Bronchus fibroblast of lung (primary cell): ENCODE data around the gene PPP1R14C. TPM values are rescaled to one million over a fixed set of nuclear protein-coding genes. Genes with fewer than 3 reads are reported as not detected.

Experiments used
- total RNA-seq: library from RNA; depleted of rRNA; stranded (reverse); fragments of >200 nt; gene quantifications from 2 replicates; pipeline ENCODE4 v1.2.3, GENCODE V29; 2015

The PPP1R14C gene
- total RNA-seq = not detected in 2 replicates

GRCh38 chr6:150142670-150143515 lies at the start of gene PPP1R14C:
PPP1R14C (plus strand) TSS chr6:150143044; CDS start chr6:150143193, 149 bp downstream.

Other genes with a start within 250 kb of the PPP1R14C start
- under 0.01 TPM in 1 of 2 replicates, not detected in the other for gene RAET1E, start 244.9 kb upstream of the PPP1R14C start, total RNA-seq
- 1.0 and 1.8 TPM in 2 replicates for gene RAET1G, start 219.9 kb upstream of the PPP1R14C start, total RNA-seq
- gene ULBP2, start 201.0 kb upstream of the PPP1R14C start, total RNA-seq = 6.2 and 6.6 TPM in 2 replicates
- 3.6 and 4.0 TPM in 2 replicates for gene ULBP1, start 179.1 kb upstream of the PPP1R14C start, total RNA-seq
- not detected in 2 replicates for gene RAET1L, start 117.5 kb upstream of the PPP1R14C start, total RNA-seq
- gene ULBP3, start 73.9 kb upstream of the PPP1R14C start, total RNA-seq = 15.9 and 18.5 TPM in 2 replicates
- gene IYD, start 226.0 kb downstream of the PPP1R14C start, total RNA-seq = not detected in 2 replicates